Measurements from ENCODE around the gene NUDC. TPM values are rescaled to one million over a fixed set of nuclear protein-coding genes. Genes with fewer than 3 reads are reported as not detected.
"Not testable (repeated sequence)": the region's sequence is repeated elsewhere in the genome, so short reads cannot be mapped to it uniquely, and the experiment has no call there.

Gene NUDC
- total RNA-seq, 1 experiment from 2014 or later, result 118 TPM

DNA sequence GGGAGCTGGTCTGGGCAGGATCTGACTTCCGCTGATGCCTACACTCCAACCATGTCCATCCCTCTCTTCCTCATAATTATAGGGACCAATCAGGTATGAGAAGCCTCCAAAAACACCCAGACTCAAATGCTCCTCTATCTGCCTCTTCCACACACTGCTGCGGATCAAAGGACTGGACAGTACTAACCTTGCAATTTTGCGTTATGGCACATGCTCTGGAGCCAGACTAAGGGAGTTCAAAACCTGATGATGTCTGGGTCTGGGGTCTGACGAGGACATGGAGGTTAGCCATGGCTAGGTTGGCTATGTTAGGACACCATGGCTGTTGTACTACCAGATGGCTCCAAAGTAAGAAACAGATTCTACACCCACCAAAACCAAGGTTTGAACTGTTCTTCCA lies 41.8 kb upstream of the NUDC start:
- no peak for ATAC-seq
- ChIA-PET POLR2A (no interaction called here), CTCF (no interaction called here)
- H3K9me3 Mint-ChIP-seq, result no peaks in the 10 kb centered on the region
- H3K4me1 Mint-ChIP-seq, result 0 out of 2 replicates have a peak, but pooled peaks cover 3% of the 10 kb centered on the region
- peaks cover 40% of the 10 kb centered on the region for H3K36me3 Mint-ChIP-seq
- no peak overlapping the region for H3K4me3 Mint-ChIP-seq
- no peak for DNase-seq (ENCODE audit: low spot score)
- H3K27ac Mint-ChIP-seq, result no peak overlapping the region
- TF ChIP-seq ZNF219 (CRISPR knock-in tag; IDR thresholded peaks at IDR 0.05; ENCODE audit: borderline replicate concordance) (no peak), ZNF232 (CRISPR knock-in tag; IDR thresholded peaks at IDR 0.05) (no peak), CREB1 (CRISPR knock-in tag; IDR thresholded peaks at IDR 0.05) (no peak), GTF2I (CRISPR knock-in tag; conservative IDR thresholded peaks at IDR 0.05) (no peak), ZNF416 (CRISPR knock-in tag; IDR thresholded peaks at IDR 0.05) (no peak), NFYB (CRISPR knock-in tag; conservative IDR thresholded peaks at IDR 0.05; ENCODE audit: low read depth) (no peak), SMAD4 (CRISPR knock-in tag; IDR thresholded peaks at IDR 0.05) (no peak), ZBTB21 (CRISPR knock-in tag; IDR thresholded peaks at IDR 0.05; ENCODE audit: borderline replicate concordance) (no peak), SP1 (CRISPR knock-in tag; conservative IDR thresholded peaks at IDR 0.05) (no peak)
- TF ChIP-seq, protein P1, sequence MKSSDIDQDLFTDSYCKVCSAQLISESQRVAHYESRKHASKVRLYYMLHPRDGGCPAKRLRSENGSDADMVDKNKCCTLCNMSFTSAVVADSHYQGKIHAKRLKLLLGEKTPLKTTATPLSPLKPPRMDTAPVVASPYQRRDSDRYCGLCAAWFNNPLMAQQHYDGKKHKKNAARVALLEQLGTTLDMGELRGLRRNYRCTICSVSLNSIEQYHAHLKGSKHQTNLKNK (CRISPR knock-in tag; IDR thresholded peaks at IDR 0.05), result no peak
- TF ChIP-seq, protein P2, sequence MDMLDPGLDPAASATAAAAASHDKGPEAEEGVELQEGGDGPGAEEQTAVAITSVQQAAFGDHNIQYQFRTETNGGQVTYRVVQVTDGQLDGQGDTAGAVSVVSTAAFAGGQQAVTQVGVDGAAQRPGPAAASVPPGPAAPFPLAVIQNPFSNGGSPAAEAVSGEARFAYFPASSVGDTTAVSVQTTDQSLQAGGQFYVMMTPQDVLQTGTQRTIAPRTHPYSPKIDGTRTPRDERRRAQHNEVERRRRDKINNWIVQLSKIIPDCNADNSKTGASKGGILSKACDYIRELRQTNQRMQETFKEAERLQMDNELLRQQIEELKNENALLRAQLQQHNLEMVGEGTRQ (CRISPR knock-in tag; IDR thresholded peaks at IDR 0.05), result no peak
- TF ChIP-seq, protein P3, sequence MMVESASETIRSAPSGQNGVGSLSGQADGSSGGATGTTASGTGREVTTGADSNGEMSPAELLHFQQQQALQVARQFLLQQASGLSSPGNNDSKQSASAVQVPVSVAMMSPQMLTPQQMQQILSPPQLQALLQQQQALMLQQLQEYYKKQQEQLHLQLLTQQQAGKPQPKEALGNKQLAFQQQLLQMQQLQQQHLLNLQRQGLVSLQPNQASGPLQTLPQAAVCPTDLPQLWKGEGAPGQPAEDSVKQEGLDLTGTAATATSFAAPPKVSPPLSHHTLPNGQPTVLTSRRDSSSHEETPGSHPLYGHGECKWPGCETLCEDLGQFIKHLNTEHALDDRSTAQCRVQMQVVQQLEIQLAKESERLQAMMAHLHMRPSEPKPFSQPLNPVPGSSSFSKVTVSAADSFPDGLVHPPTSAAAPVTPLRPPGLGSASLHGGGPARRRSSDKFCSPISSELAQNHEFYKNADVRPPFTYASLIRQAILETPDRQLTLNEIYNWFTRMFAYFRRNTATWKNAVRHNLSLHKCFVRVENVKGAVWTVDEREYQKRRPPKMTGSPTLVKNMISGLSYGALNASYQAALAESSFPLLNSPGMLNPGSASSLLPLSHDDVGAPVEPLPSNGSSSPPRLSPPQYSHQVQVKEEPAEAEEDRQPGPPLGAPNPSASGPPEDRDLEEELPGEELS (CRISPR knock-in tag; IDR thresholded peaks at IDR 0.05), result no peak
- H3K27me3 Mint-ChIP-seq (ENCODE audit: low read depth), result no peaks in the 10 kb centered on the region

DNA sequence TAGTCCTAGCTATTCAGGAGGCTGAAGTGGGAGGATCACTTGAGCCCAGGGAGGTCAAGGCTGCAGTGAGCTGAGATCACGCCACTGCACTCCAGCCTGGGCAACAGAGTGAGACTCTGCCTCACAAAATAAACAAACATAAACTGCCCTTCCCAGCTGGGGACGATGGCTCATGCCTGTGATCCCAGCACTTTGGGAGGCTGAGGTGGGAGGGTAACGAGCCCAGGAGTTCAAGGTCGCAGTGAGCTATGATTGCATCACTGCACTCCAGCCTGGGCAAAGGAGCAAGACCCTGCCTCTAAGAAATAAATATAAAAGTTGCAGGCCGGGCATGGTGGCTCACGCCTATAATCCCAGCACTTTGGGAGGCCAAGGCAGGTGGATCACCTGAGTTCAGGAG lies 39.9 kb upstream of the NUDC start:
- H3K4me3 Mint-ChIP-seq; H3K27me3 Mint-ChIP-seq (ENCODE audit: low read depth); H3K4me1 Mint-ChIP-seq; H3K27ac Mint-ChIP-seq; CTCF ChIA-PET; POLR2A ChIA-PET; DNase-seq (ENCODE audit: low spot score); H3K9me3 Mint-ChIP-seq; ATAC-seq: not testable (repeated sequence)
- 0 out of 2 replicates have a peak, but pooled peaks have one; percentile 17 for TF ChIP-seq ZNF121 (CRISPR knock-in tag; IDR thresholded peaks at IDR 0.05)
- peak; percentile 85 for TF ChIP-seq GABPB1 (CRISPR knock-in tag; IDR thresholded peaks at IDR 0.05)
- H3K36me3 Mint-ChIP-seq, result peaks cover 53% of the 10 kb centered on the region

DNA sequence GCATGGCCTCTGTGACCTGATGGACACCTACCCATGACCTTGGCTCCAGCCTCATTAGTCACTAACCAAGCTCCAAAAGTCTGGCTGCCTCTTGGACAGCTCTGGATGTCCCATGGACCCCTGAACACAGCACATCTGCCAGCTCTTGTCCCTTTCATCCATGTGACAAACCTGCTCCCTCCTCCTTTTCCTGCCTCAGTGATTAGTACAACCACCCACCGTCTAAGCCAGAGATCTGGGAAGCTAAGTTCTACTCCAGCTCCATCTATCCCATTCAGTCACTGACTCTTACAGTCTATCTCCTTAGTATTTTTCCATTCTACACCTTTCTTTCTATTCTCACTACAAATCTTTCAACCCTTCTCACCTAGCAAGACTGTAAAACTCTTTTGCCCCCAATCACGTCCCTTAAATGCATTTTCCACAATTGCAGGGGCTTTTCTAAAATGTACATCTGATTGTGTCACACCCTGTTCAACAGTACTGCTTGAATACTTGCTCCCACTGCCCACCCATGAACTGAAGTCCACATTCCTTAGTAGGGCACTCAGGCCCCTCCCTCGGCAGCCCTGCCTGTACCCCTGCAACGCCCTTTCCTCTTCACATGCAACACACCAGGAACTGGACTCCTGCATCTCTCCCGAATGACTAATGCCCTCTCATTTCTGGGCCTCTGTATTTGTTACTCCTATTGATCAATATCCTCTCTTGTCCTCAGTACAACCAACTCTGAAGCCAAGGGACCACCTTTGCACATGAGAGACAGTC lies 38.7 kb upstream of the NUDC start:
- ATAC-seq, result no peak
- ChIA-PET CTCF (interaction anchor here (0.6 kb wide), 1 partner anchor 12 kb away, joined by 3 read pairs; no protein-coding TSS in a partner anchor), POLR2A (no interaction called here)
- Mint-ChIP-seq H3K27me3 (ENCODE audit: low read depth) (no peaks in the 10 kb centered on the region), H3K4me3 (no peak overlapping the region), H3K27ac (no peak overlapping the region), H3K4me1 (no peaks in the 10 kb centered on the region), H3K9me3 (no peaks in the 10 kb centered on the region), H3K36me3 (peaks cover 59% of the 10 kb centered on the region)
- DNase-seq (ENCODE audit: low spot score), result no peak
- TF ChIP-seq, protein P4, sequence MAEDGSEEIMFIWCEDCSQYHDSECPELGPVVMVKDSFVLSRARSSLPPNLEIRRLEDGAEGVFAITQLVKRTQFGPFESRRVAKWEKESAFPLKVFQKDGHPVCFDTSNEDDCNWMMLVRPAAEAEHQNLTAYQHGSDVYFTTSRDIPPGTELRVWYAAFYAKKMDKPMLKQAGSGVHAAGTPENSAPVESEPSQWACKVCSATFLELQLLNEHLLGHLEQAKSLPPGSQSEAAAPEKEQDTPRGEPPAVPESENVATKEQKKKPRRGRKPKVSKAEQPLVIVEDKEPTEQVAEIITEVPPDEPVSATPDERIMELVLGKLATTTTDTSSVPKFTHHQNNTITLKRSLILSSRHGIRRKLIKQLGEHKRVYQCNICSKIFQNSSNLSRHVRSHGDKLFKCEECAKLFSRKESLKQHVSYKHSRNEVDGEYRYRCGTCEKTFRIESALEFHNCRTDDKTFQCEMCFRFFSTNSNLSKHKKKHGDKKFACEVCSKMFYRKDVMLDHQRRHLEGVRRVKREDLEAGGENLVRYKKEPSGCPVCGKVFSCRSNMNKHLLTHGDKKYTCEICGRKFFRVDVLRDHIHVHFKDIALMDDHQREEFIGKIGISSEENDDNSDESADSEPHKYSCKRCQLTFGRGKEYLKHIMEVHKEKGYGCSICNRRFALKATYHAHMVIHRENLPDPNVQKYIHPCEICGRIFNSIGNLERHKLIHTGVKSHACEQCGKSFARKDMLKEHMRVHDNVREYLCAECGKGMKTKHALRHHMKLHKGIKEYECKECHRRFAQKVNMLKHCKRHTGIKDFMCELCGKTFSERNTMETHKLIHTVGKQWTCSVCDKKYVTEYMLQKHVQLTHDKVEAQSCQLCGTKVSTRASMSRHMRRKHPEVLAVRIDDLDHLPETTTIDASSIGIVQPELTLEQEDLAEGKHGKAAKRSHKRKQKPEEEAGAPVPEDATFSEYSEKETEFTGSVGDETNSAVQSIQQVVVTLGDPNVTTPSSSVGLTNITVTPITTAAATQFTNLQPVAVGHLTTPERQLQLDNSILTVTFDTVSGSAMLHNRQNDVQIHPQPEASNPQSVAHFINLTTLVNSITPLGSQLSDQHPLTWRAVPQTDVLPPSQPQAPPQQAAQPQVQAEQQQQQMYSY (CRISPR knock-in tag; IDR thresholded peaks at IDR 0.05), result no peak
- TF ChIP-seq MXD4 (CRISPR knock-in tag; IDR thresholded peaks at IDR 0.05; ENCODE audit: borderline replicate concordance), result no peak
- no peak for TF ChIP-seq NFE2L1 (CRISPR knock-in tag; IDR thresholded peaks at IDR 0.05)
- TF ChIP-seq SOX15 (CRISPR knock-in tag; IDR thresholded peaks at IDR 0.05), result no peak
- TF ChIP-seq MYBL2 (CRISPR knock-in tag; IDR thresholded peaks at IDR 0.05), result no peak
- TF ChIP-seq ZNF263 (CRISPR knock-in tag; IDR thresholded peaks at IDR 0.05; ENCODE audit: low read depth), result no peak
- no peak for TF ChIP-seq IRF2 (CRISPR knock-in tag; IDR thresholded peaks at IDR 0.05; ENCODE audit: borderline replicate concordance, low read depth)
- no peak for TF ChIP-seq RELA (CRISPR knock-in tag; IDR thresholded peaks at IDR 0.05; ENCODE audit: borderline replicate concordance)
- TF ChIP-seq OVOL2 (CRISPR knock-in tag; IDR thresholded peaks at IDR 0.05; ENCODE audit: borderline replicate concordance), result no peak
- no peak for TF ChIP-seq CBFB (CRISPR knock-in tag; IDR thresholded peaks at IDR 0.05; ENCODE audit: low read depth)
- TF ChIP-seq JUN (CRISPR knock-in tag; IDR thresholded peaks at IDR 0.05), result no peak
- TF ChIP-seq, protein P5, sequence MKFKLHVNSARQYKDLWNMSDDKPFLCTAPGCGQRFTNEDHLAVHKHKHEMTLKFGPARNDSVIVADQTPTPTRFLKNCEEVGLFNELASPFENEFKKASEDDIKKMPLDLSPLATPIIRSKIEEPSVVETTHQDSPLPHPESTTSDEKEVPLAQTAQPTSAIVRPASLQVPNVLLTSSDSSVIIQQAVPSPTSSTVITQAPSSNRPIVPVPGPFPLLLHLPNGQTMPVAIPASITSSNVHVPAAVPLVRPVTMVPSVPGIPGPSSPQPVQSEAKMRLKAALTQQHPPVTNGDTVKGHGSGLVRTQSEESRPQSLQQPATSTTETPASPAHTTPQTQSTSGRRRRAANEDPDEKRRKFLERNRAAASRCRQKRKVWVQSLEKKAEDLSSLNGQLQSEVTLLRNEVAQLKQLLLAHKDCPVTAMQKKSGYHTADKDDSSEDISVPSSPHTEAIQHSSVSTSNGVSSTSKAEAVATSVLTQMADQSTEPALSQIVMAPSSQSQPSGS (CRISPR knock-in tag; IDR thresholded peaks at IDR 0.05; ENCODE audit: borderline replicate concordance, low read depth), result no peak
